ENCODE data around the gene SLC35F3. TPM values are rescaled to one million over a fixed set of nuclear protein-coding genes. Genes with fewer than 3 reads are reported as not detected.
A peak's percentile ranks its signal among the peaks of the same experiment; 100 is the strongest.
"Not testable (repeated sequence)": the region's sequence is repeated elsewhere in the genome, so short reads cannot be mapped to it uniquely, and the experiment has no call there.

The SLC35F3 gene
- total RNA-seq, 1 experiment from 2014 or later = not detected

DNA sequence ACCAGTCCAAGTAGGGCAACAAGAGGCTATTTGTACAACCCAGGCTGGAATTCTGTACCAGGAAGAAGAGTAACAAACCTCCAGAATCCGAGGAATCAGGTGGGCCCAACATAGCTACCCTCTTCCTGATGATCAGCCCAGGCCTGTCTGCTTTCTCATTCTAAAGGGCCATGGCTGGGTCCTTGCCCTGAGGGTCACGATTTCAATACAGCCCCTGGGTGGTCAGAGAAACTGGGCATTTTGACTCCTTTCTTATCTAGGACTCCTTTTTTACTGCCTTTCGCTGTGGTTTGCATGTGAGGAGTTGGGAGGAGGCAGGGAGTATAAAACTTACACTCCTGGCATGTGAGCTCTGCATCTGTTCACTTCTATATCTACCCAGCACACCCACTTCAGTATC lies 303.9 kb downstream of the SLC35F3 start:
- no peak for DNase-seq
- no peaks in the 10 kb centered on the region for H3K9me3 ChIP-seq (ENCODE audit: low read length)
- H3K36me3 ChIP-seq (ENCODE audit: insufficient read depth, low read length) = no peaks in the 10 kb centered on the region
- H3K79me2 ChIP-seq (ENCODE audit: low read length) = no peaks in the 10 kb centered on the region
- no peak overlapping the region for H3K4me3 ChIP-seq (ENCODE audit: low read length)
- H3K4me2 ChIP-seq (ENCODE audit: low read depth, low read length, poor library complexity, severe bottlenecking) = no peak overlapping the region
- H4K20me1 ChIP-seq (ENCODE audit: insufficient read depth, low read depth, low read length) = no peaks in the 10 kb centered on the region
- no peaks in the 10 kb centered on the region for H3K9me2 ChIP-seq (replicated peaks; ENCODE audit: insufficient read depth, low read length)
- no peak overlapping the region for H2AFZ ChIP-seq (ENCODE audit: low read length)
- no peak overlapping the region for H3K27ac ChIP-seq (ENCODE audit: low read length)
- no peak overlapping the region for H3K9ac ChIP-seq (ENCODE audit: low read length)
- H3K4me1 ChIP-seq (ENCODE audit: low read length) = no peaks in the 10 kb centered on the region
- H3K27me3 ChIP-seq (ENCODE audit: low read length) = no peaks in the 10 kb centered on the region

DNA sequence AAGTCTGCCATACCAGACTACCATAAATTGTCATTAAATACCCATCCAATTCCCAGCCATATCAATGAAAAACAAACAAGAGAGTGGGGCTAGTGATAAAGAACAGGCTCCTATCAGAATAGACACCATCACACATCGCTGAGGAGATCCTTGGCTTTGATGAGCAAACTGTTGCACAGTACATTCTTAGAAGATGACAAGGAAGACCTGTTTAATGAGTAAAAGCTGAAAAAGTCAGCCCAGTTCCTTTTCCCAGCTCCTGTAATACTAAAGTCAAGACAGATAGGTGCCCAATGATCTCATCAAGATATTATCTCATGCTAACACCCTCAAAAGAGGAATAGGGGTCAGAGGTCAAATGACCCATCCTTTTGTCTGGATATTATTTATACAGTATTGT lies 304.3 kb downstream of the SLC35F3 start:
- Histone ChIP-seq H3K9me2 (replicated peaks; ENCODE audit: insufficient read depth, low read length) (no peaks in the 10 kb centered on the region), H3K4me2 (ENCODE audit: low read depth, low read length, poor library complexity, severe bottlenecking) (no peak overlapping the region), H3K27ac (ENCODE audit: low read length) (no peak overlapping the region), H4K20me1 (ENCODE audit: insufficient read depth, low read depth, low read length) (no peaks in the 10 kb centered on the region), H3K36me3 (ENCODE audit: insufficient read depth, low read length) (no peaks in the 10 kb centered on the region), H3K9ac (ENCODE audit: low read length) (no peak overlapping the region), H3K27me3 (ENCODE audit: low read length) (no peaks in the 10 kb centered on the region), H2AFZ (ENCODE audit: low read length) (no peak overlapping the region), H3K4me3 (ENCODE audit: low read length) (no peak overlapping the region), H3K79me2 (ENCODE audit: low read length) (no peaks in the 10 kb centered on the region), H3K4me1 (ENCODE audit: low read length) (no peaks in the 10 kb centered on the region), H3K9me3 (ENCODE audit: low read length) (no peaks in the 10 kb centered on the region)
- DNase-seq = no peak

DNA sequence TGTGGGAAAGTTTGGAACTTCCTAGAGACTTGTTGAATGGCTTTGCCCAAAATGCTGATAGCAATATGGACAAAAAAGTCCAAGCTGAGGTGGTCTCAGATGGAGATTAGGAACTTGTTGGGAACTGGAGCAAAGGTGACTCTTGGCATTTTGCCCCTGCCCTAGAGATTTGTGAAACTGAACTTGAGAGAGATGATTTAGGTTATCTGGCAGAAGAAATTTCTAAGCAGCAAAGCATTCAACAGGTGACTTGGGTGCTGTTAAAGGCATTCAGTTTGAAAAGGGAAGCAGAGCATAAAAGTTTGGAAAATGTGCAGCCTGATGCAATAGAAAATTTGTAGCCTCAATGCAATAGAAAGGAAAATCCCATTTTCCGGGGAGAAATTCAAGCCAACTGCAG lies 306.0 kb downstream of the SLC35F3 start:
- H3K4me1 ChIP-seq (ENCODE audit: low read length); H4K20me1 ChIP-seq (ENCODE audit: insufficient read depth, low read depth, low read length); H3K27ac ChIP-seq (ENCODE audit: low read length); DNase-seq; H2AFZ ChIP-seq (ENCODE audit: low read length); H3K9me2 ChIP-seq (replicated peaks; ENCODE audit: insufficient read depth, low read length); H3K36me3 ChIP-seq (ENCODE audit: insufficient read depth, low read length); H3K79me2 ChIP-seq (ENCODE audit: low read length); H3K27me3 ChIP-seq (ENCODE audit: low read length); H3K9me3 ChIP-seq (ENCODE audit: low read length); H3K9ac ChIP-seq (ENCODE audit: low read length); H3K4me3 ChIP-seq (ENCODE audit: low read length); H3K4me2 ChIP-seq (ENCODE audit: low read depth, low read length, poor library complexity, severe bottlenecking): not testable (repeated sequence)

DNA sequence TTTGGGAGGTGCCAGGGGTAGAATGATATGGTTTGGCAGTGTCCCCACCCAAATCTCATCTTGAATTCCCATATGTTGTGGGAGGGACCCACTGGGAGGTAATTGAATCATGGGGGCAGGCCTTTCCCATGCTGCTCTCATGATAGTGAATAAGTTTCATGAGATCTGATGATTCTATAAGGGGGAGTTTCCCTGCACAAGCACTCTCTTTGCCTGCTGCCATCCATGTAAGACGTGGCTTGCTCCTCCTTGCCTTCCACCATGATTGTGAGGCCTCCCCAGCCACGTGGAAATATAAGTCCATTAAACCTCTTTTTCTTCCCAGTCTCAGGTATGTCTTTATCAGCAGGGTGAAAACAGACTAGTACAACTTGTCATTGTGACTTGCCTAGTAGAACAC lies 307.4 kb downstream of the SLC35F3 start:
- H3K4me3 ChIP-seq (ENCODE audit: low read length); H3K79me2 ChIP-seq (ENCODE audit: low read length); H3K27me3 ChIP-seq (ENCODE audit: low read length); H2AFZ ChIP-seq (ENCODE audit: low read length); H3K4me2 ChIP-seq (ENCODE audit: low read depth, low read length, poor library complexity, severe bottlenecking); H3K9me2 ChIP-seq (replicated peaks; ENCODE audit: insufficient read depth, low read length); H3K36me3 ChIP-seq (ENCODE audit: insufficient read depth, low read length); H3K27ac ChIP-seq (ENCODE audit: low read length); H3K9me3 ChIP-seq (ENCODE audit: low read length); H3K9ac ChIP-seq (ENCODE audit: low read length); DNase-seq; H4K20me1 ChIP-seq (ENCODE audit: insufficient read depth, low read depth, low read length); H3K4me1 ChIP-seq (ENCODE audit: low read length): not testable (repeated sequence)

DNA sequence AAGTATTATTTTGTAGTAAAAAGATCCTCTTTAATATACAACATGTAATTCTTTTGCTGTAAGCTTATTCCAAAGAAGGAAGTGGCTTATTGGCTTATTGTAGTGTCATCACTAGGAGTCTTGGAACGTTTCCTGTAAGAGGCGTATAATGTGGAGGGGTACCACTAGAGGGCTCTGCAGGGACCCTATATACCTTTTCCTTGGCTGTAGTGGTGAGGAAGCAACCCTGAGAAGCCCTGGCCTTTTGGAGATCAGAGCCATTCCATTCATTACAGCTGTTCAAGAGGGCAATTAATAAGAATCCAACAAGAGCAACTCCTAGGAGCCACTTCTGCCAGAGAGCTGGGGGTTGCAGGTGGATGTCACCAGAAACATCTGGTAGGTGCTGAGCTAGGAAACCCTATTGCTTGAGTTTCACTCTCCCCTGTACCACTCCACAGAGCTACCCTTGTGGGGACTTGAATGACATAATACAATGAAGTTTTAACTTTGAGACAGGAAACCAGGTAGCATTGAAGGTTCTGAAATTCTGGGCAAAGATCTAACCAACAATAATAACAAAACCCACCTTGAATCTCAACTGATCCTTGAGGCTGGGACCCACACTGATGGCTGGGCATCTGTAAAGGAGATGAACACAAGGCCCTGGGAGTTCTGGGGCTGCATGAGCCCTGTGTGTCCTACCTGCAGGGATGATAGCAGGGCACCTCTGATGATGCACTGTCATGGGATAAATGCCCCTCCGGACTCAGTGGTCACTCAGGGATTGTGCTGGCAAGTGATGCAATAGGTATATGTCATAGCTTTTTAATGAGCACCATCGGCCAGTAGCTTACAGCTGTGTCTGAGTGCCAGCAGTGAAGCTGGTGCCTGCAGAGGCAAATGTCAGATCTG lies 308.5 kb downstream of the SLC35F3 start:
- no peak overlapping the region for H3K4me3 ChIP-seq (ENCODE audit: low read length)
- DNase-seq = peak; percentile 77

DNA sequence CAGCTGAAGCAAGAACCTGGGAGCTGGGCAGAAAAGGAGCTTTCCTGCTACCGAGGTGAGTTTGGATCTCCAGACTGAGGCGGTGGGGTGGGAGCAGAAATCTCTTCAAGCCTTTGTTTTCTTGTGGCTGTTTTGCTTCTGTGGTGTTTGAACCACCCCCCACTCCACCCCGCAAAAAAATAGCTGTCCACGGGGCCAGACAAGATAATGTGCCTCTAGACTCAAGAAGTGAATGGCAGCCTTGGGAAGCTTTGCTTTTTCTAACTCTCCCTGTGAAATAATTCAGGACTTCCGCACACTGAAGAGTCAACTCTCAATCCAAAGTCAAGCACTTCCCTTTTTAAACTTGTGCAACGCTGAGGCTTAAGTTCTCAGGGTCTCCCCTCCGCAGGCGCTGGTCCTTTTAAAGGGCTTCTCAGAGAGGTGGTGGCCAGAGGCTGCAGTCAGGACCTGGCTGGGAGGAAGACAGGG lies 309.2 kb downstream of the SLC35F3 start:
- no peaks in the 10 kb centered on the region for H4K20me1 ChIP-seq (ENCODE audit: insufficient read depth, low read depth, low read length)
- H3K9ac ChIP-seq (ENCODE audit: low read length) = no peak overlapping the region
- no peaks in the 10 kb centered on the region for H3K9me2 ChIP-seq (replicated peaks; ENCODE audit: insufficient read depth, low read length)
- no peak overlapping the region for H3K4me2 ChIP-seq (ENCODE audit: low read depth, low read length, poor library complexity, severe bottlenecking)
- no peak overlapping the region for H2AFZ ChIP-seq (ENCODE audit: low read length)
- no peak overlapping the region for H3K27ac ChIP-seq (ENCODE audit: low read length)
- no peak for DNase-seq
- no peak overlapping the region for H3K4me3 ChIP-seq (ENCODE audit: low read length)
- H3K36me3 ChIP-seq (ENCODE audit: insufficient read depth, low read length) = no peaks in the 10 kb centered on the region
- H3K4me1 ChIP-seq (ENCODE audit: low read length) = no peaks in the 10 kb centered on the region
- H3K9me3 ChIP-seq (ENCODE audit: low read length) = no peaks in the 10 kb centered on the region
- H3K27me3 ChIP-seq (ENCODE audit: low read length) = no peaks in the 10 kb centered on the region
- no peaks in the 10 kb centered on the region for H3K79me2 ChIP-seq (ENCODE audit: low read length)

More for the DNA sequence above, 308.5 kb downstream of the SLC35F3 start:
- Histone ChIP-seq H3K27me3 (ENCODE audit: low read length) (no peaks in the 10 kb centered on the region), H3K4me1 (ENCODE audit: low read length) (no peaks in the 10 kb centered on the region), H2AFZ (ENCODE audit: low read length) (no peak overlapping the region), H3K4me2 (ENCODE audit: low read depth, low read length, poor library complexity, severe bottlenecking) (no peak overlapping the region), H3K9ac (ENCODE audit: low read length) (no peak overlapping the region), H3K79me2 (ENCODE audit: low read length) (no peaks in the 10 kb centered on the region), H4K20me1 (ENCODE audit: insufficient read depth, low read depth, low read length) (no peaks in the 10 kb centered on the region), H3K9me3 (ENCODE audit: low read length) (no peaks in the 10 kb centered on the region), H3K36me3 (ENCODE audit: insufficient read depth, low read length) (no peaks in the 10 kb centered on the region), H3K27ac (ENCODE audit: low read length) (no peak overlapping the region), H3K9me2 (replicated peaks; ENCODE audit: insufficient read depth, low read length) (no peaks in the 10 kb centered on the region)

DNA sequence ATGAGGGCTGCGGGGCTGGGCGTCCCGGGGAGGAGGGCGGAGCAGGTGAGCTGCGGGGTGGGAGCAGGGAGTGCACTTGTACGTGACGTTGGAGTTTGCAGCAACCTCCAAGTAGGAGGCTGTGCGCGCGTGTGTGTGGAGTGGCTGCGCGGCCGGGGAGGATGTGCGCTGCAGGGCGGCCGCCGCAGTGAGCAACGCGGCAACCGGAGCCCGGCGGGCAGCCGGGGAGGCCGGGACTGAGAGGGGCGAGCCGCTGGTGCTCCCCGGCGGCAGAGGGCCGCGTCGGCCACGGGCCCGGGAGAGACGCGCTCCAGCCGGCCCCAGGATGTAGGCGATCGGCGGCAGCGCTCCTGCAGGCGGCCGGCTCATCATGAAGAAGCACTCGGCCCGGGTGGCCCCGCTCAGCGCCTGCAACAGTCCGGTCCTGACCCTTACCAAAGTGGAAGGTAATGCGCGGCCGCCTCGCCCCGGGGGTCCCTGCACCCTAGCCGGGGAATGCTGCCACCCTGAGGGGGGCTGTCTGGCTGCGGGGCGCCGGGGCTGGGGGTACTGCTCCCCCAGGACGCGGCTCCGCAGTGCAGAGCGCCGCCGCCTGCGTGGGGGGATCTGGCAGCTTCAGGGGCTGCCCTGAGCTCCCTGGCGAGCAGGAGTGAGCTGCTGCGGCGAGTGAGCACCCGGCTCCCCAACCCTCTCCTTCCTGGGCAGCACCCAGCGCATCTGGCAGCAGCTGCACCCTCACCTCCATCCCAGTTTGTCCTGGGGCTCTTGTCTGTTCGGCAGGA lies 309.8 kb downstream of the SLC35F3 start:
- Histone ChIP-seq H3K27me3 (ENCODE audit: low read length) (no peaks in the 10 kb centered on the region), H3K79me2 (ENCODE audit: low read length) (no peaks in the 10 kb centered on the region), H4K20me1 (ENCODE audit: insufficient read depth, low read depth, low read length) (no peaks in the 10 kb centered on the region), H3K36me3 (ENCODE audit: insufficient read depth, low read length) (no peaks in the 10 kb centered on the region), H3K9me3 (ENCODE audit: low read length) (no peaks in the 10 kb centered on the region), H3K4me2 (ENCODE audit: low read depth, low read length, poor library complexity, severe bottlenecking) (no peak overlapping the region), H3K4me1 (ENCODE audit: low read length) (no peaks in the 10 kb centered on the region), H3K9me2 (replicated peaks; ENCODE audit: insufficient read depth, low read length) (no peaks in the 10 kb centered on the region), H3K27ac (ENCODE audit: low read length) (no peak overlapping the region), H3K9ac (ENCODE audit: low read length) (no peak overlapping the region), H2AFZ (ENCODE audit: low read length) (no peak overlapping the region), H3K4me3 (ENCODE audit: low read length) (no peak overlapping the region)
- no peak for DNase-seq

Data from Karpas-422 (cell line).